ENCODE results near the gene NPAS1.

The NPAS1 gene

GRCh38 chr19:47035127-47036096, 15.8 kb downstream of the NPAS1 start:
- peak overlapping the region; percentile 71 for H3K4me3 ChIP-seq (ENCODE audit: low read length)
- DNase-seq (ENCODE audit: low read depth): peak; percentile 96
- TF ChIP-seq, protein P1, sequence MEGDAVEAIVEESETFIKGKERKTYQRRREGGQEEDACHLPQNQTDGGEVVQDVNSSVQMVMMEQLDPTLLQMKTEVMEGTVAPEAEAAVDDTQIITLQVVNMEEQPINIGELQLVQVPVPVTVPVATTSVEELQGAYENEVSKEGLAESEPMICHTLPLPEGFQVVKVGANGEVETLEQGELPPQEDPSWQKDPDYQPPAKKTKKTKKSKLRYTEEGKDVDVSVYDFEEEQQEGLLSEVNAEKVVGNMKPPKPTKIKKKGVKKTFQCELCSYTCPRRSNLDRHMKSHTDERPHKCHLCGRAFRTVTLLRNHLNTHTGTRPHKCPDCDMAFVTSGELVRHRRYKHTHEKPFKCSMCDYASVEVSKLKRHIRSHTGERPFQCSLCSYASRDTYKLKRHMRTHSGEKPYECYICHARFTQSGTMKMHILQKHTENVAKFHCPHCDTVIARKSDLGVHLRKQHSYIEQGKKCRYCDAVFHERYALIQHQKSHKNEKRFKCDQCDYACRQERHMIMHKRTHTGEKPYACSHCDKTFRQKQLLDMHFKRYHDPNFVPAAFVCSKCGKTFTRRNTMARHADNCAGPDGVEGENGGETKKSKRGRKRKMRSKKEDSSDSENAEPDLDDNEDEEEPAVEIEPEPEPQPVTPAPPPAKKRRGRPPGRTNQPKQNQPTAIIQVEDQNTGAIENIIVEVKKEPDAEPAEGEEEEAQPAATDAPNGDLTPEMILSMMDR (IDR thresholded peaks at IDR 0.05; ENCODE audit: insufficient read depth, low read depth, low read length, missing control alignments): peak; percentile 86

DNA sequence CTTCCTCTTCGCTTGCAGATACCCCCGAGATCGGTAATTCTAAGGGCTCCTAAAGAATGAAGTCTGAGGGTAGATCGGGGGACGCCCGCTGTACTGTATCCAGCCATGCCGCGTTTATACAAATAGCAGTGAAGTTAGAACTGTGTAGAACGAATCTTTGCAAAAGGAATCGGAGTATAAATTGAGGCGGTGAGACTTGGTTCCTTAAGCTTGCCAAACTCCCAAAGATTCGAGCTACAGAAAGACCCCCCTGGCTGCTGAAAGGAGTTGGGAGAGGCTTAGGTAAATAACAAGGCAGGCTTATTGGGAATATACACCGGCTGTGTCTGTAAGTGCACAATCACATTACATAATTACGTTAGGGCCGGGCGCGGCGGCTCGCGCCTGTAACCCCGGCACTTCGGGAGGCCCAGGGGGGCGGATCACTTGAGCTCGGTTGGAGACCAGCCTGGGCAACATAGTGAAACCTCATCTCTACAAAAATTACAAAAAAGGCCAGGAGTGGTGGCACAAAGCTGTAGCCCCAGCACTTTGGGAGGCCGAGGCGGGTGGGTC, 16.5 kb downstream of the NPAS1 start:
- TF ChIP-seq, protein P1 (IDR thresholded peaks at IDR 0.05; ENCODE audit: insufficient read depth, low read depth, low read length, missing control alignments): no peak
- peak; percentile 39 for DNase-seq (ENCODE audit: low read depth)
- H3K4me3 ChIP-seq (ENCODE audit: low read length): peak overlapping the region; percentile 71

GRCh38 chr19:47037766-47038165, 18.1 kb downstream of the NPAS1 start:
- no peak for DNase-seq (ENCODE audit: low read depth)
- no peak overlapping the region for H3K4me3 ChIP-seq (ENCODE audit: low read length)
- TF ChIP-seq, protein P1 (IDR thresholded peaks at IDR 0.05; ENCODE audit: insufficient read depth, low read depth, low read length, missing control alignments): no peak

- TF ChIP-seq, protein P1 (IDR thresholded peaks at IDR 0.05; ENCODE audit: insufficient read depth, low read depth, low read length, missing control alignments): no peak
- DNase-seq (ENCODE audit: low read depth): no peak
- no peak overlapping the region for H3K4me3 ChIP-seq (ENCODE audit: low read length)
Measured at GRCh38 chr19:47039239-47039874, 19.7 kb downstream of the NPAS1 start.

DNA sequence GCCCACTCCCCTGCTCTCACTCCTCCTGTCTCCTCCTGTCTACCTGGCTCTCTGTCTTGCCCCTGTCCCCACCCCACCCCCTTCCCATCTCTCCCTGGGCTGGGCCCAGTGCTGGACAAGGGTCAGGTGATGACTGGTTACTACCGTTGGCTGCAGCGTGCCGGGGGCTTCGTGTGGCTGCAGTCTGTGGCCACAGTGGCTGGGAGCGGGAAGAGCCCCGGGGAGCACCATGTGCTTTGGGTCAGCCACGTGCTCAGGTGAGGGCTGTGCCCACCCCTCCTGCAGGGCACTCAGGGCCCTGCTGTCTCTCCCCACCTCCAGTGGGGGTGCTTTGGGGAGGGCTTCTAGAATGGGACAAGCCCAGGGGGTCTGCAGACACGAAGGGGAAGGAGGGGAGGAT, 21.2 kb downstream of the NPAS1 start:
- no peak overlapping the region for H3K4me3 ChIP-seq (ENCODE audit: low read length)
- TF ChIP-seq, protein P1 (IDR thresholded peaks at IDR 0.05; ENCODE audit: insufficient read depth, low read depth, low read length, missing control alignments): no peak
- no peak for DNase-seq (ENCODE audit: low read depth)

DNA sequence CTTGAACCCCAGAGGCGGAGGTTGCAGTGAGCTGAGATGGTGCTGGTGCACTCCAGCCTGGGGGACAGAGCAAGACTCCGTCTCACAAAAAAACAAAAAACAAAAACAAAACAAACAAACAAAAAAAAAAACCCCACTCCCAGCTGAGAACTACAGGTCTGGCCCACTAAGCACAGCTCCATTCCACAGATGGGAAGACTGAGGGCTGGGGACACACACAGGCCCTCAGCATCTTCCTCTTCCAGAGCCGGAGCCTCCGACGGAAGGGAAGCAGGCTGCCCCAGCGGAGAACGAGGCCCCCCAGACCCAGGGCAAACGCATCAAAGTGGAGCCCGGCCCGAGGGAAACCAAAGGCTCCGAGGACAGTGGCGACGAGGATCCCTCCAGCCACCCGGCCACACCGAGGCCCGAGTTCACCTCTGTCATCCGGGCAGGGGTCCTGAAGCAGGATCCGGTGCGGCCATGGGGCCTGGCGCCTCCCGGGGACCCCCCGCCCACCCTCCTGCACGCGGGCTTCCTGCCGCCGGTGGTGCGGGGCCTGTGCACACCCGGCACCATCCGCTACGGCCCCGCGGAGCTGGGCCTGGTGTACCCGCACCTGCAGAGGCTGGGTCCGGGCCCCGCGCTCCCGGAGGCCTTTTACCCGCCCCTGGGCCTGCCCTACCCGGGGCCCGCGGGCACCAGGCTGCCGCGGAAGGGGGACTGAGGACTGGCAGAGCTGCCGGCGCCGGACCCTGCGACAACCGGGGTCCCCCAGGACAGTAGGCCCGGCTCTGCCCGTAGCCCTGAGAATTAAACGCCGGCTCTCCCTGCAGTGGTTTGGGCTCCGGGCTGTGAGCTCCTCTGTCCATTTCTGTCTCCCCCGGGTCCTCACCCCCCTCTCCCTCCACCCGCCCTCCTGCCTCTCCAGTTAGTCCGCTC, 25.6 kb downstream of the NPAS1 start:
- TF ChIP-seq, protein P1 (IDR thresholded peaks at IDR 0.05; ENCODE audit: insufficient read depth, low read depth, low read length, missing control alignments): no peak
- DNase-seq (ENCODE audit: low read depth): no peak
- H3K4me3 ChIP-seq (ENCODE audit: low read length): no peak overlapping the region
